ENCODE data around the gene DR1. TPM values are rescaled to one million over a fixed set of nuclear protein-coding genes. Genes with fewer than 3 reads are reported as not detected.
A peak's percentile ranks its signal among the peaks of the same experiment; 100 is the strongest.

DR1 gene
- total and polyA plus RNA-seq, 2 of the 4 experiments (the other 2 are of a cell fraction): 27.1 to 39.4 TPM

DNA sequence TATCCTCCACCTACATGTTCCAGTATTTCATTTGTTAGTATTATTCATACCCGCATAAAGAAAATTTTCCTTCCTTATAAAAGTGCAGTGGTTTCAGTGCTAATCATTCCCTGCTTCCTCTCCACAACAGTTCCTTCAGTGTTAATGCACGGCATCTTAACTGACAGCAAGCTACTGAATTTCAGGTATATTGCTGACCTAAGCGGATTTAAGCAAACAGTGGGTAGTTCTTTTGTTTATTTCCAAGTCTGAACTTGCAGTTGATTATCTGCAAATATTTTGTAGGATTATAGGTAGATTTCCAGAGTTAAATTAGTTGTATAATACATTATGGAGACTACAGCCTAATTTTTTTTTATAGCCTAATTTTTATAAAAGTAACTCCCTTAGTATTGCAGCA lies 15.1 kb upstream of the DR1 start:
- ATAC-seq (ENCODE audit: low read depth) (no peak), DNase-seq (no peak)
- Histone ChIP-seq H4K8ac (ENCODE audit: low read depth in 2 of 2, low read length in 2 of 2) (no peak overlapping the region), H3K4me3 (ENCODE audit: insufficient read depth, low read depth, low read length) (no peak overlapping the region), H2BK20ac (ENCODE audit: low read depth, low read length) (no peak overlapping the region), H2AFZ (replicated peaks; ENCODE audit: low read length, poor library complexity) (no peak overlapping the region), H3K23ac (ENCODE audit: low read depth, low read length) (no peak overlapping the region), H2AK5ac (ENCODE audit: low read depth, low read length) (no peak overlapping the region), H4K20me1 (ENCODE audit: insufficient read depth, low read length) (no peaks in the 10 kb centered on the region), H2BK120ac (ENCODE audit: low read depth, low read length) (no peak overlapping the region), H3K27ac (ENCODE audit: insufficient read depth, low read length) (no peak overlapping the region), H3K79me1 (ENCODE audit: low read depth in 1 of 2, low read length in 2 of 2) (no peaks in the 10 kb centered on the region), H3K14ac (replicated peaks; ENCODE audit: low read depth, low read length) (no peak overlapping the region), H3K27me3 (ENCODE audit: control insufficient read depth, insufficient read depth, low read length) (no peaks in the 10 kb centered on the region), H3K9me3 (ENCODE audit: control insufficient read depth, insufficient read depth, low read length) (no peaks in the 10 kb centered on the region), H3K36me3 (ENCODE audit: control insufficient read depth, insufficient read depth, low read length) (no peaks in the 10 kb centered on the region), H3K4me1 (ENCODE audit: control insufficient read depth, insufficient read depth, low read length) (peaks cover 10% of the 10 kb centered on the region), H3K18ac (ENCODE audit: low read depth, low read length) (no peak overlapping the region), H3K56ac (ENCODE audit: extremely low read depth, insufficient read depth, low read length) (no peak overlapping the region), H2AK9ac (replicated peaks; ENCODE audit: low read depth, low read length, poor library complexity) (no peak overlapping the region), H3K4me2 (ENCODE audit: low read depth, low read length) (no peak overlapping the region), H2BK5ac (ENCODE audit: low read depth, low read length, poor library complexity, severe bottlenecking) (no peak overlapping the region), H3K9ac (ENCODE audit: low read depth, low read length) (no peak overlapping the region), H4K5ac (ENCODE audit: low read depth, low read length) (no peak overlapping the region), H4K91ac (ENCODE audit: insufficient read depth, low read depth, low read length) (no peak overlapping the region), H3K9me1 (ENCODE audit: insufficient read depth, low read length) (peaks cover 15% of the 10 kb centered on the region), H2BK15ac (ENCODE audit: low read depth, low read length) (no peak overlapping the region), H3K4ac (ENCODE audit: low read depth, low read length) (no peak overlapping the region)
- dilution Hi-C loops (cut with HindIII; ENCODE audit: low sequenced_read_pairs, unreplicated experiment): no loop called here
- no TSS peak for BruUV-seq (replicated peaks)
- WGBS, 2 experiments (ENCODE audit: extremely low coverage in 2 of 2, insufficient read length in 1 of 2): no CpG with 5 or more reads among the region's 3 CpGs
- in situ Hi-C loops (cut with MboI; ENCODE audit: low sequenced_read_pairs): no loop called here
- intact Hi-C loops (cut with micrococcal nuclease): no loop called here
- ChIA-PET POLR2A (ENCODE audit: unreplicated experiment) (no interaction called here), CTCF (no interaction called here)
- no peak for TF ChIP-seq CEBPB (IDR thresholded peaks at IDR 0.05; ENCODE audit: low read depth, low read length)
- peak; percentile 99 for TF ChIP-seq MAFK (IDR thresholded peaks at IDR 0.05; ENCODE audit: low read depth, low read length)
- no peak for TF ChIP-seq MAZ (IDR thresholded peaks at IDR 0.05; ENCODE audit: borderline replicate concordance, low read depth, low read length)
- TF ChIP-seq MXI1 (IDR thresholded peaks at IDR 0.05; ENCODE audit: borderline replicate concordance, low read depth, low read length): no peak
- no peak for TF ChIP-seq RFX5 (IDR thresholded peaks at IDR 0.05; ENCODE audit: low read depth, low read length)
